Urinary bladder (tissue), 4 donors: Measurements from ENCODE around the gene GCFC2. TPM values are rescaled to one million over a fixed set of nuclear protein-coding genes. Genes with fewer than 3 reads are reported as not detected.
"Not testable (repeated sequence)": the region's sequence is repeated elsewhere in the genome, so short reads cannot be mapped to it uniquely, and the experiment has no call there.

Experiments used
- DNase-seq: peaks from one replicate; pipeline ENCODE4 v3.0.0-alpha.2; 2015; ENCODE audit errors: extremely low spot score
- H3K27ac ChIP-seq: one replicate; pipeline ENCODE4 v1.5.1; 2013; ENCODE audit warnings: low read depth, mild to moderate bottlenecking, moderate library complexity
- H3K36me3 ChIP-seq: one replicate; pipeline ENCODE4 v1.6.1; 2013; ENCODE audit warnings: mild to moderate bottlenecking, moderate library complexity; ENCODE audit not compliant: insufficient read depth
- H3K4me1 ChIP-seq: one replicate; pipeline ENCODE4 v1.6.1; 2013; ENCODE audit warnings: mild to moderate bottlenecking, moderate library complexity; ENCODE audit not compliant: insufficient read depth
- H3K4me3 ChIP-seq: one replicate; pipeline ENCODE4 v1.5.1; 2013; ENCODE audit warnings: low read depth, low read length
- WGBS: extraction: QIAGEN DNeasy Blood & Tissue Kit; methylation state at CpG from one replicate; pipeline ENCODE4 v1.1.7; 2013; 5-methylcytosine and 5-hydroxymethylcytosine counted together
- polyA plus RNA-seq: library from polyadenylated mRNA; stranded (reverse); fragments of 200-250 nt; gene quantifications from one replicate; pipeline ENCODE4 v1.2.3, GENCODE V29; 2013
- total RNA-seq: library from RNA; depleted of rRNA; stranded (reverse); fragments of >200 nt; gene quantifications from one replicate; pipeline ENCODE4 v1.2.3, GENCODE V29; 2014
- donor health status: healthy with polysubstance abuse.
- donor health status: healthy.

Gene GCFC2
- total RNA-seq (67.5 TPM), polyA plus RNA-seq (14.9 TPM)

- no peaks in the 10 kb centered on the region for H3K4me1 ChIP-seq
- peak within 1 kb of the TSS; percentile 65 for H3K4me3 ChIP-seq
- DNase-seq, result peak; percentile 80
- no peaks in the 10 kb centered on the region for H3K36me3 ChIP-seq
- WGBS, result under 1% methylated on average over 66 of the region's 66 CpGs
- H3K27ac ChIP-seq, result peak within 1 kb of the TSS; percentile 76
Observed at GRCh38 chr2:75710577-75711253, at the start of gene GCFC2. TSS of gene GCFC2 (minus strand) at chr2:75710915. CDS start at chr2:75710855, 60 bp downstream.

GRCh38 chr2:75752828-75753227 lies 42.1 kb upstream of the GCFC2 start:
- H3K36me3 ChIP-seq, result no peaks in the 10 kb centered on the region
- no peaks in the 10 kb centered on the region for H3K4me1 ChIP-seq
- H3K27ac ChIP-seq, result no peak overlapping the region
- no peak for DNase-seq
- WGBS, result 35% methylated on average over 1 of the region's 1 CpG
- H3K4me3 ChIP-seq, result no peak overlapping the region

GRCh38 chr2:75751824-75752468 lies 41.2 kb upstream of the GCFC2 start:
- Histone ChIP-seq H3K4me3 (no peak overlapping the region), H3K4me1 (no peaks in the 10 kb centered on the region), H3K27ac (no peak overlapping the region), H3K36me3 (no peaks in the 10 kb centered on the region)
- no peak for DNase-seq
- 50% methylated on average over 5 of the region's 5 CpGs for WGBS

- 82% methylated on average over 4 of the region's 4 CpGs for WGBS
- DNase-seq, result no peak
- no peaks in the 10 kb centered on the region for H3K4me1 ChIP-seq
- H3K27ac ChIP-seq, result no peak overlapping the region
- no peaks in the 10 kb centered on the region for H3K36me3 ChIP-seq
- no peak overlapping the region for H3K4me3 ChIP-seq
Observed at GRCh38 chr2:75751360-75751759, 40.6 kb upstream of the GCFC2 start.

GRCh38 chr2:75737961-75738360 lies 27.2 kb upstream of the GCFC2 start:
- H3K4me3 ChIP-seq, result no peak overlapping the region
- no peak overlapping the region for H3K27ac ChIP-seq
- no peaks in the 10 kb centered on the region for H3K4me1 ChIP-seq
- H3K36me3 ChIP-seq, result no peaks in the 10 kb centered on the region
- WGBS, result 89% methylated on average over 1 of the region's 1 CpG
- no peak for DNase-seq

GRCh38 chr2:75736276-75736675 lies 25.6 kb upstream of the GCFC2 start:
- no peak for DNase-seq
- 41% methylated on average over 4 of the region's 4 CpGs for WGBS
- H3K4me1 ChIP-seq, result no peaks in the 10 kb centered on the region
- no peak overlapping the region for H3K4me3 ChIP-seq
- H3K36me3 ChIP-seq, result no peaks in the 10 kb centered on the region
- H3K27ac ChIP-seq, result no peak overlapping the region

- no peak for DNase-seq
- Histone ChIP-seq H3K4me3 (no peak overlapping the region), H3K36me3 (no peaks in the 10 kb centered on the region), H3K27ac (no peak overlapping the region), H3K4me1 (no peaks in the 10 kb centered on the region)
- 36% methylated on average over 5 of the region's 5 CpGs for WGBS
Observed at GRCh38 chr2:75729861-75730260, 19.1 kb upstream of the GCFC2 start.

GRCh38 chr2:75728614-75729419 lies 18.1 kb upstream of the GCFC2 start:
- H3K4me1 ChIP-seq, result no peaks in the 10 kb centered on the region
- no peak for DNase-seq
- H3K4me3 ChIP-seq, result no peak overlapping the region
- H3K36me3 ChIP-seq, result no peaks in the 10 kb centered on the region
- 73% methylated on average over 6 of the region's 6 CpGs for whole genome bisulfite sequencing
- no peak overlapping the region for H3K27ac ChIP-seq

GRCh38 chr2:75722687-75723086 lies 12.0 kb upstream of the GCFC2 start:
- DNase-seq, result no peak
- Histone ChIP-seq H3K4me1 (no peaks in the 10 kb centered on the region), H3K27ac (no peak overlapping the region), H3K4me3 (no peak overlapping the region), H3K36me3 (no peaks in the 10 kb centered on the region)

- no peaks in the 10 kb centered on the region for H3K36me3 ChIP-seq
- H3K27ac ChIP-seq, result no peak overlapping the region
- WGBS, result 80% methylated on average over 1 of the region's 1 CpG
- no peaks in the 10 kb centered on the region for H3K4me1 ChIP-seq
- no peak overlapping the region for H3K4me3 ChIP-seq
- DNase-seq, result no peak
Observed at GRCh38 chr2:75720525-75720924, 9.8 kb upstream of the GCFC2 start.

GRCh38 chr2:75719616-75720015 lies 8.9 kb upstream of the GCFC2 start:
- whole genome bisulfite sequencing, result 85% methylated on average over 1 of the region's 1 CpG
- H3K4me3 ChIP-seq, result no peak overlapping the region
- no peaks in the 10 kb centered on the region for H3K36me3 ChIP-seq
- no peak overlapping the region for H3K27ac ChIP-seq
- no peak for DNase-seq
- no peaks in the 10 kb centered on the region for H3K4me1 ChIP-seq

- 55% methylated on average over 3 of the region's 3 CpGs for WGBS
- Histone ChIP-seq H3K36me3 (no peaks in the 10 kb centered on the region), H3K27ac (no peak overlapping the region), H3K4me1 (no peaks in the 10 kb centered on the region), H3K4me3 (no peak overlapping the region)
- no peak for DNase-seq
Observed at GRCh38 chr2:75716406-75716805, 5.7 kb upstream of the GCFC2 start.

- WGBS, result 98% methylated on average over 31 of the region's 31 CpGs
- not testable (repeated sequence) for H3K36me3 ChIP-seq, DNase-seq, H3K4me3 ChIP-seq, H3K27ac ChIP-seq, H3K4me1 ChIP-seq
Observed at GRCh38 chr2:75711590-75711989, 875 bp upstream of the GCFC2 start.

GRCh38 chr2:75710220-75710576 lies 517 bp downstream of the GCFC2 start:
- Histone ChIP-seq H3K36me3 (no peaks in the 10 kb centered on the region), H3K27ac (peak overlapping the region; percentile 76), H3K4me3 (peak overlapping the region; percentile 65), H3K4me1 (no peaks in the 10 kb centered on the region)
- WGBS, result 2% methylated on average over 12 of the region's 12 CpGs
- DNase-seq, result no peak
